Measurements from ENCODE around the gene TBL3. TPM values are rescaled to one million over a fixed set of nuclear protein-coding genes. Genes with fewer than 3 reads are reported as not detected.
A peak's percentile ranks its signal among the peaks of the same experiment; 100 is the strongest.

Gene TBL3
- total and polyA plus RNA-seq, 3 donors from 2014 or later, result 77.1 to 109 (median 83.4) TPM

GRCh38 chr16:1926271-1926670, 45.6 kb upstream of the TBL3 start:
- peaks cover 6% of the 10 kb centered on the region for H3K4me1 ChIP-seq
- H3K27ac ChIP-seq, result no peak overlapping the region
- H3K27me3 ChIP-seq, result no peaks in the 10 kb centered on the region
- no peak for TF ChIP-seq POLR2A (IDR thresholded peaks at IDR 0.05)
- TF ChIP-seq, protein P1, sequence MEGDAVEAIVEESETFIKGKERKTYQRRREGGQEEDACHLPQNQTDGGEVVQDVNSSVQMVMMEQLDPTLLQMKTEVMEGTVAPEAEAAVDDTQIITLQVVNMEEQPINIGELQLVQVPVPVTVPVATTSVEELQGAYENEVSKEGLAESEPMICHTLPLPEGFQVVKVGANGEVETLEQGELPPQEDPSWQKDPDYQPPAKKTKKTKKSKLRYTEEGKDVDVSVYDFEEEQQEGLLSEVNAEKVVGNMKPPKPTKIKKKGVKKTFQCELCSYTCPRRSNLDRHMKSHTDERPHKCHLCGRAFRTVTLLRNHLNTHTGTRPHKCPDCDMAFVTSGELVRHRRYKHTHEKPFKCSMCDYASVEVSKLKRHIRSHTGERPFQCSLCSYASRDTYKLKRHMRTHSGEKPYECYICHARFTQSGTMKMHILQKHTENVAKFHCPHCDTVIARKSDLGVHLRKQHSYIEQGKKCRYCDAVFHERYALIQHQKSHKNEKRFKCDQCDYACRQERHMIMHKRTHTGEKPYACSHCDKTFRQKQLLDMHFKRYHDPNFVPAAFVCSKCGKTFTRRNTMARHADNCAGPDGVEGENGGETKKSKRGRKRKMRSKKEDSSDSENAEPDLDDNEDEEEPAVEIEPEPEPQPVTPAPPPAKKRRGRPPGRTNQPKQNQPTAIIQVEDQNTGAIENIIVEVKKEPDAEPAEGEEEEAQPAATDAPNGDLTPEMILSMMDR (IDR thresholded peaks at IDR 0.05), result no peak
- no peaks in the 10 kb centered on the region for H3K36me3 ChIP-seq (ENCODE audit: low read depth, missing control alignments)
- no peak overlapping the region for H3K4me3 ChIP-seq
- DNase-seq, result no peak
- intact Hi-C loops (cut with DNase I; ENCODE audit: low total_unique reads), result no loop called here
- WGBS, 2 donors, result 63 to 68% methylated on average over 11 of the region's 11 CpGs
- H3K9me3 ChIP-seq, result no peaks in the 10 kb centered on the region

DNA sequence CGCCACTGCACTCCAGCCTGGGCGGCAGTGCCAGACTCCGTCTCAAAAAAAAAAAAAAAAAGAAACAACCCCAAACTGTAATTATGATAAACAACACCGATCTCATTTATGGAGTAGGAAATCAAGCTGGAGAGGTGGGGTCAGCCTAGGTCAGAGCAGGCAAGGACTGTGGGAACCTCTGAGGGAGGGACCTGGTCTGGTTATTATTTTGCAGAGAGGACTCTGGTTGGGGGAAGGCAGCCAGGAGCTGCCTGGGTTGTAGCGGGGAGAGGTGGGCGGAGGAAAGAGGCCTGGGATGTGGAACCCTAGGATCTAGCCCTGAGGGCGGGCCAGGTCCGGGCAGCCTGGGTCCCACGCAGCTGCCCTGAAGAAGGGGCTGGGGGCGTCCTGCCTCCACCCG, 42.7 kb upstream of the TBL3 start:
- no peaks in the 10 kb centered on the region for H3K27me3 ChIP-seq
- no peak for TF ChIP-seq POLR2A (IDR thresholded peaks at IDR 0.05)
- TF ChIP-seq, protein P1 (IDR thresholded peaks at IDR 0.05), result no peak
- whole genome bisulfite sequencing, 2 donors, result 10 to 11% methylated on average over 5 to 11 of the region's 11 CpGs
- peak; percentile 35 for DNase-seq
- H3K36me3 ChIP-seq (ENCODE audit: low read depth, missing control alignments), result no peaks in the 10 kb centered on the region
- H3K9me3 ChIP-seq, result no peaks in the 10 kb centered on the region
- H3K4me3 ChIP-seq, result peak overlapping the region; percentile 56 to 72
- intact Hi-C loops (cut with DNase I; ENCODE audit: low total_unique reads), result no loop called here
- H3K4me1 ChIP-seq, result no peaks in the 10 kb centered on the region
- H3K27ac ChIP-seq, result peak overlapping the region in 1 of 2 donors; percentile 81

GRCh38 chr16:1929578-1930337, 42.1 kb upstream of the TBL3 start:
- peak overlapping the region; percentile 56 to 72 for H3K4me3 ChIP-seq
- 20 to 32% methylated on average over 1 to 25 of the region's 70 CpGs for WGBS, 2 donors
- no peaks in the 10 kb centered on the region for H3K27me3 ChIP-seq
- no peaks in the 10 kb centered on the region for H3K36me3 ChIP-seq (ENCODE audit: low read depth, missing control alignments)
- DNase-seq, result peak; percentile 91
- TF ChIP-seq, protein P1 (IDR thresholded peaks at IDR 0.05), result peak; percentile 97 to 100 (median 100)
- TF ChIP-seq POLR2A (IDR thresholded peaks at IDR 0.05), result no peak
- no peaks in the 10 kb centered on the region for H3K4me1 ChIP-seq
- H3K9me3 ChIP-seq, result no peaks in the 10 kb centered on the region
- intact Hi-C loops (cut with DNase I; ENCODE audit: low total_unique reads), result no loop called here
- peak overlapping the region in 1 of 2 donors; percentile 81 for H3K27ac ChIP-seq

DNA sequence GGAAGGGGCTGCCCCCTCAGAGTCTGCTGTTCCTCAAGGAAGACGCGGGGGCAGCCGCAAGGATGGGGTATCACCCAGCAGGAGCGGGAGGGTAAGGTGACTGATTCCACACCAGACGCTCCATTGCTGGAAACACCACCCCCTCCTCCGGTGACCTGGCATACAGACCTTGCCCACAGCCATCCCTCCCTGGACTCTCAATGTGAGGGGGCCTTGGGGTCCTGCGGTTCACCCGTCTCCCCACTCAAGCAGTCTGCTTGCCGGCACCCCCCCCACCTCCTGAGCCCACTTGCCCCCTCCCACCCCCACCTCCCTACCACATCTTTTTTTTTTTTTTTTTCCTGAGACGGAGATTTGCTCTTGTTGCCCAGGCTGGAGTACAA, 41.5 kb upstream of the TBL3 start:
- TF ChIP-seq, protein P1 (IDR thresholded peaks at IDR 0.05), result no peak
- no peak for TF ChIP-seq POLR2A (IDR thresholded peaks at IDR 0.05)
- peak overlapping the region; percentile 56 to 72 for H3K4me3 ChIP-seq
- intact Hi-C loops (cut with DNase I; ENCODE audit: low total_unique reads), result no loop called here
- H3K27ac ChIP-seq, result no peak overlapping the region
- no peaks in the 10 kb centered on the region for H3K9me3 ChIP-seq
- no peaks in the 10 kb centered on the region for H3K4me1 ChIP-seq
- no peak for DNase-seq
- no peaks in the 10 kb centered on the region for H3K36me3 ChIP-seq (ENCODE audit: low read depth, missing control alignments)
- no peaks in the 10 kb centered on the region for H3K27me3 ChIP-seq
- 59 to 75% methylated on average over 4 to 10 of the region's 10 CpGs for whole genome bisulfite sequencing, 2 donors
